ENCODE measurements around the gene CAMK1D. TPM values are rescaled to one million over a fixed set of nuclear protein-coding genes. Genes with fewer than 3 reads are reported as not detected.
"Not testable (repeated sequence)": the region's sequence is repeated elsewhere in the genome, so short reads cannot be mapped to it uniquely, and the experiment has no call there.

CAMK1D gene
- 6.8 and 7.4 TPM in 2 replicates for total RNA-seq

- intact Hi-C loops (cut with micrococcal nuclease): loop anchor here (1.0 to 10.0 kb wide), 8 partner anchors 70 to 746 kb away; partner anchors contain the start of genes CDC123 and NUDT5
- Mint-ChIP-seq H3K4me3 (peak within 1 kb of the TSS; percentile 90), H3K9me3 (no peaks in the 10 kb centered on the region), H3K27me3 (ENCODE audit: insufficient read depth) (peaks cover 60% of the 10 kb centered on the region), H3K4me1 (ENCODE audit: low read depth) (peaks cover 37% of the 10 kb centered on the region), H3K36me3 (ENCODE audit: low read depth) (no peaks in the 10 kb centered on the region), H3K27ac (peak within 1 kb of the TSS; percentile 97)
- DNase-seq (ENCODE audit: low spot score): peak; percentile 79
Measured at GRCh38 chr10:12348870-12349628, at the start of gene CAMK1D. CAMK1D (plus strand) TSS chr10:12349547.

GRCh38 chr10:12301036-12301435, 48.3 kb upstream of the CAMK1D start:
- DNase-seq (ENCODE audit: low spot score); H3K36me3 Mint-ChIP-seq (ENCODE audit: low read depth); H3K27me3 Mint-ChIP-seq (ENCODE audit: insufficient read depth); H3K4me3 Mint-ChIP-seq; H3K4me1 Mint-ChIP-seq (ENCODE audit: low read depth); H3K27ac Mint-ChIP-seq; H3K9me3 Mint-ChIP-seq: not testable (repeated sequence)
- intact Hi-C loops (cut with micrococcal nuclease): loop anchor here (2.0 kb wide), 1 partner anchor 36 kb away; no protein-coding TSS in a partner anchor

- intact Hi-C loops (cut with micrococcal nuclease): no loop called here
Measured at GRCh38 chr10:12308057-12308456, 41.3 kb upstream of the CAMK1D start.

GRCh38 chr10:12308736-12309375, 40.5 kb upstream of the CAMK1D start:
- no peak overlapping the region for H3K27ac Mint-ChIP-seq
- H3K36me3 Mint-ChIP-seq (ENCODE audit: low read depth): no peaks in the 10 kb centered on the region
- H3K27me3 Mint-ChIP-seq (ENCODE audit: insufficient read depth): no peaks in the 10 kb centered on the region
- no peak for DNase-seq (ENCODE audit: low spot score)
- no peak overlapping the region for H3K4me3 Mint-ChIP-seq
- peaks cover 6% of the 10 kb centered on the region for H3K9me3 Mint-ChIP-seq
- intact Hi-C loops (cut with micrococcal nuclease): no loop called here
- H3K4me1 Mint-ChIP-seq (ENCODE audit: low read depth): no peaks in the 10 kb centered on the region

More at GRCh38 chr10:12308057-12308456, 41.3 kb upstream of the CAMK1D start:
- DNase-seq (ENCODE audit: low spot score): no peak
- Mint-ChIP-seq H3K27me3 (ENCODE audit: insufficient read depth) (no peaks in the 10 kb centered on the region), H3K4me1 (ENCODE audit: low read depth) (no peaks in the 10 kb centered on the region), H3K36me3 (ENCODE audit: low read depth) (no peaks in the 10 kb centered on the region), H3K27ac (no peak overlapping the region), H3K9me3 (peaks cover 6% of the 10 kb centered on the region), H3K4me3 (no peak overlapping the region)

GRCh38 chr10:12309783-12310182, 39.6 kb upstream of the CAMK1D start:
- H3K9me3 Mint-ChIP-seq; intact Hi-C loops (cut with micrococcal nuclease); H3K27ac Mint-ChIP-seq; DNase-seq (ENCODE audit: low spot score); H3K27me3 Mint-ChIP-seq (ENCODE audit: insufficient read depth); H3K4me1 Mint-ChIP-seq (ENCODE audit: low read depth); H3K36me3 Mint-ChIP-seq (ENCODE audit: low read depth); H3K4me3 Mint-ChIP-seq: not testable (repeated sequence)

GRCh38 chr10:12314836-12315235, 34.5 kb upstream of the CAMK1D start:
- Mint-ChIP-seq H3K9me3 (peaks cover under 1% of the 10 kb centered on the region), H3K4me3 (no peak overlapping the region), H3K27ac (no peak overlapping the region), H3K27me3 (ENCODE audit: insufficient read depth) (peaks cover 6% of the 10 kb centered on the region), H3K4me1 (ENCODE audit: low read depth) (no peaks in the 10 kb centered on the region), H3K36me3 (ENCODE audit: low read depth) (no peaks in the 10 kb centered on the region)
- DNase-seq (ENCODE audit: low spot score): no peak
- intact Hi-C loops (cut with micrococcal nuclease): no loop called here

- Mint-ChIP-seq H3K27me3 (ENCODE audit: insufficient read depth) (peaks cover 7% of the 10 kb centered on the region), H3K4me1 (ENCODE audit: low read depth) (no peaks in the 10 kb centered on the region), H3K27ac (no peak overlapping the region), H3K9me3 (no peaks in the 10 kb centered on the region), H3K36me3 (ENCODE audit: low read depth) (no peaks in the 10 kb centered on the region), H3K4me3 (no peak overlapping the region)
- intact Hi-C loops (cut with micrococcal nuclease): no loop called here
- no peak for DNase-seq (ENCODE audit: low spot score)
Measured at GRCh38 chr10:12319076-12319475, 30.3 kb upstream of the CAMK1D start.

- Mint-ChIP-seq H3K9me3 (no peaks in the 10 kb centered on the region), H3K4me3 (no peak overlapping the region), H3K4me1 (ENCODE audit: low read depth) (no peaks in the 10 kb centered on the region), H3K36me3 (ENCODE audit: low read depth) (no peaks in the 10 kb centered on the region), H3K27ac (no peak overlapping the region), H3K27me3 (ENCODE audit: insufficient read depth) (peaks cover 7% of the 10 kb centered on the region)
- intact Hi-C loops (cut with micrococcal nuclease): no loop called here
- no peak for DNase-seq (ENCODE audit: low spot score)
Measured at GRCh38 chr10:12320892-12321291, 28.5 kb upstream of the CAMK1D start.

- Mint-ChIP-seq H3K27ac (no peak overlapping the region), H3K4me3 (no peak overlapping the region), H3K36me3 (ENCODE audit: low read depth) (no peaks in the 10 kb centered on the region), H3K4me1 (ENCODE audit: low read depth) (no peaks in the 10 kb centered on the region), H3K9me3 (no peaks in the 10 kb centered on the region), H3K27me3 (ENCODE audit: insufficient read depth) (peaks cover 10% of the 10 kb centered on the region)
- intact Hi-C loops (cut with micrococcal nuclease): no loop called here
- DNase-seq (ENCODE audit: low spot score): no peak
Measured at GRCh38 chr10:12321641-12322040, 27.7 kb upstream of the CAMK1D start.

- H3K27me3 Mint-ChIP-seq (ENCODE audit: insufficient read depth): peaks cover 10% of the 10 kb centered on the region
- H3K36me3 Mint-ChIP-seq (ENCODE audit: low read depth): no peaks in the 10 kb centered on the region
- no peak for DNase-seq (ENCODE audit: low spot score)
- intact Hi-C loops (cut with micrococcal nuclease): no loop called here
- H3K9me3 Mint-ChIP-seq: no peaks in the 10 kb centered on the region
- H3K4me1 Mint-ChIP-seq (ENCODE audit: low read depth): no peaks in the 10 kb centered on the region
- H3K27ac Mint-ChIP-seq: no peak overlapping the region
- H3K4me3 Mint-ChIP-seq: no peak overlapping the region
Measured at GRCh38 chr10:12322583-12323131, 26.7 kb upstream of the CAMK1D start.

GRCh38 chr10:12324530-12324929, 24.8 kb upstream of the CAMK1D start:
- Mint-ChIP-seq H3K9me3 (no peaks in the 10 kb centered on the region), H3K27me3 (ENCODE audit: insufficient read depth) (peaks cover 7% of the 10 kb centered on the region), H3K4me1 (ENCODE audit: low read depth) (no peaks in the 10 kb centered on the region), H3K27ac (no peak overlapping the region), H3K36me3 (ENCODE audit: low read depth) (no peaks in the 10 kb centered on the region), H3K4me3 (no peak overlapping the region)
- DNase-seq (ENCODE audit: low spot score): no peak
- intact Hi-C loops (cut with micrococcal nuclease): no loop called here

GRCh38 chr10:12327074-12327473, 22.3 kb upstream of the CAMK1D start:
- Mint-ChIP-seq H3K27me3 (ENCODE audit: insufficient read depth) (peaks cover 6% of the 10 kb centered on the region), H3K4me3 (no peak overlapping the region), H3K36me3 (ENCODE audit: low read depth) (no peaks in the 10 kb centered on the region), H3K4me1 (ENCODE audit: low read depth) (no peaks in the 10 kb centered on the region), H3K27ac (no peak overlapping the region), H3K9me3 (no peaks in the 10 kb centered on the region)
- intact Hi-C loops (cut with micrococcal nuclease): no loop called here
- no peak for DNase-seq (ENCODE audit: low spot score)

- H3K4me3 Mint-ChIP-seq: no peak overlapping the region
- no peak for DNase-seq (ENCODE audit: low spot score)
- no peak overlapping the region for H3K27ac Mint-ChIP-seq
- intact Hi-C loops (cut with micrococcal nuclease): no loop called here
- no peaks in the 10 kb centered on the region for H3K9me3 Mint-ChIP-seq
- H3K4me1 Mint-ChIP-seq (ENCODE audit: low read depth): no peaks in the 10 kb centered on the region
- H3K27me3 Mint-ChIP-seq (ENCODE audit: insufficient read depth): peaks cover 6% of the 10 kb centered on the region
- H3K36me3 Mint-ChIP-seq (ENCODE audit: low read depth): no peaks in the 10 kb centered on the region
Measured at GRCh38 chr10:12327476-12327875, 21.9 kb upstream of the CAMK1D start.

Measured in activated T-helper 1 cell treated with anti-CD3 and anti-CD28 coated beads, Interleukin-12 subunit alpha, Interleukin-12 subunit beta, Interleukin-2, Interleukin-4 antibody, amounts not matched to agents 30 ng/mL and 10 ng/mL and 1 ng/mL, durations not matched to agents 14 hours and 24 hours and 36 hours (primary cell).